Hindlimb muscle (tissue), 1 donor: ENCODE results near the gene ANKFY1. TPM values are rescaled to one million over a fixed set of nuclear protein-coding genes. Genes with fewer than 3 reads are reported as not detected.
"Not testable (repeated sequence)": the region's sequence is repeated elsewhere in the genome, so short reads cannot be mapped to it uniquely, and the experiment has no call there.

Experiments used
- DNase-seq: peaks from one replicate; pipeline ENCODE4 v3.0.0-alpha.2; 2013
- polyA plus RNA-seq: library from polyadenylated mRNA; unstranded; fragments of 120-200 nt; gene quantifications from one replicate; pipeline ENCODE4 v1.2.1, GENCODE V29; 2013; ENCODE audit not compliant: insufficient read length

ANKFY1 gene
- polyA plus RNA-seq, 1 donor, result 27.3 TPM

- not testable (repeated sequence) for DNase-seq
Measured at GRCh38 chr17:4255271-4255670, 8.5 kb downstream of the ANKFY1 start.

GRCh38 chr17:4250887-4251286, 12.9 kb downstream of the ANKFY1 start:
- DNase-seq, result no peak

DNA sequence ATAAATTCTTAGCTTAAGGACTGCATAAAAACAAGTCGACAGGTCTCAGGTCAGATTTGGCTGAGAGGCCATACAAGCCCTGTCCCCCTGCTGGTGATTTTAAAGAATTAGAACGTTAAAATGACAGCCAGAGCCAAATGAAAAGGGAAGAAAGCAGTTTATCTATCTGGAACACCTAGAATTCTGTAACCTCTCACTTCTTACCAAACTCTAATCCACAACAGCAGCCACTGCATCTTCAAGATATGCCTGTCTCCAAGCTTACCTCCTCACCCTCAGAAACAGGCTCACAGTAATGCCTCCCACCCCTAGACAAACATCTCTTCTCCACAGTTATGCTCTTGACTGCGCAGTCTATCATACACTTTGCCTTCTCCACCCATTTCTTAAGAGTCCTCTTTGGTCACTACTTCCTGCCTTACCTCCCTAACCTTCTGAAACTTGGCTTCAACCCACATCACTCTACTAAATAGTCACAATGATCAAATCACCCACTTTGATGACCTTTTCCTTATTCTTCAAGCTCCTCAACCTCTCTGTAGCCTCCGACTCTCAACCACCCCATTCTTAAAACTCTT, 14.2 kb downstream of the ANKFY1 start:
- DNase-seq, result no peak

- DNase-seq, result no peak
Measured at GRCh38 chr17:4248504-4249277, 15.1 kb downstream of the ANKFY1 start.

DNA sequence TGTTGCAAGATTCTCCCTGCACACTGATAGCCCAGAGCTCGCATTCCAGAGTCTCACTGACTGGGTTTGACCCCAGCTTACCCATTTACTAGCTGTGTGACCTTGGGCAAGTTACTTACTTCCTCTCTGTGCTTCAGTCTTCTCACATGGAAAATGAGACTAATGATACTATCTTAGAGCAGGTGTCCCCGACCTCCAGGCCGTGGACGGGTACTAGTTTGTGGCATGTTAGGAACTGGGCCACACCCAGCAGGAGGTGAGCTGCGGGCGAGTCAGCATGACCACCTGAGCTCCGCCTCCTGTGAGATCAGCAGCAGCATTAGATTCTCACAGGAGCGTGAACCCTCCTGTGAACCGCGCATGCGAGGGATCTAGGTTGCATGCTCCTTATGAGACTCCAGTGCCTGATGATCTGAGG, 15.8 kb downstream of the ANKFY1 start:
- DNase-seq, result no peak

DNA sequence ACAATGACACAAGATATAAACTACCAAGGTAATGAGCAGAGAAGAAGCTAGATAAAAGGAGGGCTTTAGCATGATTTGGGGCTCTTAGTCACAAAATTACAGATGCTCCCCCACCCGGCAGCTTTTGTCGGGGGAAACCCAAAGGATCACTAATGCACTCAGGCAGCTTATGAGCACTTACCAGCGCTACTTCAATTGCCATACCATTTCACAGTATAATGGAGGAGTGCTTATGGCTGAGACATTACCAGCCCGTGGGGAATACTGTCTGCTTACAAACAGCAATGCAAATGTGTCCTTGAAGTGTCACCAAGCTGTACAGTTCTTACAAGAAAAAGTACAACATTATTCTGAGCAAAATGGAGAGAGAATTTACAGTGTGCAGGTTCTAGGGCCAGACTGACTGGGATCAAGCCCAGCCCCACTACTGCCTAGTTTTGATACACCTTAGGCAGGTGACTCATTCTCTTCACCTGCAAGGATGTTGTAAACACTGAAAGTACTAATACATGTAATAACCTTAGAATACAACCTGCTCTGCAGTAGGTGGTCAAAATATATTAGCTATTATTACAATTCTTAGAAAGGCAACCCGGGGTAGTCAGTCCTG, 16.3 kb downstream of the ANKFY1 start:
- no peak for DNase-seq

GRCh38 chr17:4246674-4247073, 17.1 kb downstream of the ANKFY1 start:
- no peak for DNase-seq

- no peak for DNase-seq
Measured at GRCh38 chr17:4241535-4241934, 22.2 kb downstream of the ANKFY1 start.

- no peak for DNase-seq
Measured at GRCh38 chr17:4236456-4236855, 27.3 kb downstream of the ANKFY1 start.

DNA sequence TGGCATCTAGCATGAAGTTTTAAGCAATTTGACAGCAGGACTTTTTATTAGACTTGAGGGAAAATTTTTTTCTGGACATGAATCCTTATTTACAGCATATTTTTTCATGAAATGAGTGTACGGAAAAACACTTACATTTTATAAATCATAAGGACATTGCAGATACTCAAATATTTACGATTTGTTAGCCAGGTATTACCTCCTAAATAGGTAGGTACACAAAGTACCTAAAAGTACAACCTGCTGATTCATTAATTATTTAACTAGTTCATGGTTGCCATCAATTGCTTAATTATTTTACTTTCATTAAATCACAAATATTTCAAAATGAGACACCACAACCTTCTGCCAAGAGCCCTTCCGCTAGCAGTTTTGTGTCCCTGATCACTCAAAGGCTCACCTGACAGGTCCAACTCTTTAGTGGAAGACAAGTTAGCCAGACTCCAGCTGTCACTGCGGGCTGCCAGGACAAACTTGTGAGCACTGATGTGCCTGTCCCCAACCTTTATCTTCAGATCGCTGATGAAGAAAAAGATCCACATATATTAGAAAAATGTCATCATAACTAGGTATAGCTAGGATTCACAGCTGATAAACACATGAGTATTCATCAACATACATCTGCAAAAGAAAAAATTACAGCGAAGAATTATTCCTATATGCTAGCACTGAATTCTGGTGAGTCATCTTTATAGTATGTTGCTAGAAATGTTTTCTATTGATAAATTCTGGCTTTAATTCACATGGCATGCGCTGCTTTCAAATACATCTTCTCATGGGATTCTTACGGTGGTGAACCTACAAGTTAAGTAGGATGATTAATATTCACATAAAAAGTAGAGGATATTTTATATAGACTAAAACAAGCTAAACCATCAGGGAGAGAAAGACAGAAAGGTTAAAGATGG, 28.2 kb downstream of the ANKFY1 start:
- DNase-seq, result no peak

GRCh38 chr17:4234401-4234800, 29.4 kb downstream of the ANKFY1 start:
- DNase-seq, result no peak

DNA sequence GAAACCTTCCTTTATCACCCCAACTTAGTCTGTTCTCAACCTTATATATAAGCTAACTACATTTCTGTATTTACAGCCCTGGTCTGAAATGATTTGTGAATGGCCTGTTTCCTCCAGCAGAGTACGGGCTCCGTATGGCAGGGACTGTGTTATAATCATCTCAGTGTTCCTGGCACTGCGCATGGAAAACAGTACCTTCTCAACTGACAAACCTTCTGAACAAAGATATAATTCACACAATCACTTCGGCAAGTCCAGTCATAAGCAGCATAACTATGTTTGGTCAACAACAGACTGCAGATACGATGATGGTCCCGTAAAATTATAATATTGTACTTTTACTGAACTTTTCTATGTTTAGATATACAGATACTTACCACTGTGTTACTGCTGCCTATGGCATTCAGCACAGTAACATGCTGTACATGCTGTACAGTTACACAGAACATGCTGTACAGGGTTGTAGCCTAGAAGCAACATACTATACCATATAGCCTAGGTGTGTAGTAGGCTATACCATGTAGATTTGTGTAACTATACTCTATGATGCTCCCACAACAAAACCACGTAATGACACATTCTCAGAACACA, 30.0 kb downstream of the ANKFY1 start:
- peak; percentile 43 for DNase-seq

DNA sequence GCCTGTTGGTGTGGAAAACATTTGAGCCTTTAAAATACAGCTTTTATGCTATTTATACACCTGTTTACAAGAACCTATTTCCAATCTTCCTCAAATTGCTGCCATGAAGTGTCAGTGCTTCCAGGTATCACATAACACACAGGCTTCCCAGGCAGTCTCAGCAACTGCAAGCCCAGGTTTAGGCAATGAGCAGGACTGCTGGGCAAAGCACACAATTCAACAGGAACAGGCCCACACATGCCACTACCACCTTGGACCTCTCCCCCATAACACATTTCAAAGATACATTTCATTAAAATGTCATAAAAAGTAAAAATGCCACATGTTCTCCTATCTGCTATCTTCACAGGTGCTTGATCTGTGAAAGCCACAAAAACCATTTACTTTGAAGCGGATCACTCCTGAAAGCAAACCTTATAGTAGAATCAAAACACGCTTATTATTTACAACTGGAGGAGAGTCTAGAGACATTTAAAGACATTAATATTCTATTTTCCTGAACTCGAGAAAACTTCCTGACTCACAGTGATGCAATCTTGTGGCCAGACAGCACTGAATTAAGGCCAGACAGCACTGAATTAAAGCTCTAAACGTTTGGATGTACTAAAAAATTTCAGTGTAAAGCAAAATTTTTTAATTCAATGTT, 31.5 kb downstream of the ANKFY1 start:
- DNase-seq, result no peak

DNA sequence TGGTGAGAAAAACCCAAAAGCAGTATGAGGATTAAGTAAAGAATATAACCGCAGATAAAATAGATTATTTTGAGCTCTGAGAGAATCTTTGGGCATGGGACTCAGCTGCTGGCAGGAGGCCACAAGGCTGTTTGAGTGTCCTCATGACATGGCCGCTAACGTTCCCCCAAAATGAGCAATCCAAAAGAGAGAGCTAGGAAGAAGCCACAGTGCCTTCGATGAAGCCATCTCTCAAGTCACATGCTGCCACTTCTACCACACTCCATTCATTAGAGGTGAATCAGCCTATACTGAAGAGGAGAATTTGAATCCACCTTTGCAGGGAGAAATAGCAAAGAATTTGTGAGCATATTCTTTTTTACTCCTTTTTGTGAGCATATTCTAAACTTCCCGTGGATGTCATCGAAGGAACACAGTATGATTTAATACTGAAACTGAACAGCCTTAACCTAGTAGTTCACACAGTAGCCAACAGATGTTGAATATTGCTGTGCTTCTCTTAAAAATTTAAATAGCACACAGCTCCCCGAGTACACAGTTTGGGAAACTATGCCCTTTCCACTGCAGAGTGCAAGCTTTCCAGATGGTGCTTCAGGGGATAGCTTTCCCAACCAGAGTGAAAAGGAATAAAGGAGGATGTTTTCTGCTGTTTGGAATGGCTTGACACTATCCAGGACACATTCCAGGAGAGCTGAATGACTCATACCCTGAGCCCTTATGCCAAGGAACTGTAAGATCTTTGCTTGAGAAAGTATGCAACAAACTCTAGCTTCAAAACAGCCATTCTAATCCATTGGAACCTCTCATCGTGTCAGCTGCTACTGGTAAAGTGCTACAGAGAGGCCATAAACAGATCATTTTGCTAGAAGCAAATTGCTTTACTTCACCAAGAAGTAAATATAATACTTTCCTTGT, 33.9 kb downstream of the ANKFY1 start:
- peak; percentile 83 for DNase-seq

- DNase-seq, result no peak
Measured at GRCh38 chr17:4221899-4222659, 41.7 kb downstream of the ANKFY1 start.

DNA sequence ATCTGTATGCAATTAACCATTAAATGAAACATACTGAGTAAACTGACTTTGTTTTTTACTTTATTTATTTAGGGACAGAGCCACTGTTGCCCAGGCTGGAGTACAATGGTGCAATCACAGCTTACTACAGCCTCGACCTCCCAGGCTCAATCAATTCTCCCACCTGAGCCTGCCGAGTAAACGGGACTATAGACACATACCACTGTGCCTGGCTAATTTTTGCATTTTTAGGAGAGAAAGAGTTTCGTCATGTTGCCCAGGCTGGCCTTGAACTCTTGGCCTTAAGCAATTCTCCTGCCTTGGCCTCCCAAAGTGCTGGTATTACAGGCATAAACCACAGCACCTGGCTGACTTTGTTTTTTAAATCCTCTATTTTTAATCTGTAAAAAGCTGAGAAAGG, 42.6 kb downstream of the ANKFY1 start:
- DNase-seq, result no peak

DNA sequence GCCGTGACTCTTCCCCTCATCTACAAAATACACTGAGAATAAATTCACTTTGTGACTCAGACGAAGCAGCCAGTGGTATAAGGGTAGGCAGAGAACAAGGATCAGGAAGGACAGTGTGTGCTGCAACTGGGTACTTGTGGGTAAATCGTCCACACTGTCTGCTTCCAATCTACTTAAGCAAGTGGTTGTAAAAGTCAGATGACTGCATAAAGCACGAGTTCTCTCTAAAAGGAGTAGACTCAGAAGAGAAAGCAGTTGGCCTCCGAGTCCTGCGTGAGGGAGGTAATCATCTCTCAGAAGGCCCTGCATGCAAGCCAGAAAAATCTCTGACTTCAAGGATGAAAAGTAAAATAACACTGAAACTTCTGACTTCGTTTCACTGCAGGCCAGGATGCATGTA, 43.1 kb downstream of the ANKFY1 start:
- DNase-seq, result peak; percentile 56

DNA sequence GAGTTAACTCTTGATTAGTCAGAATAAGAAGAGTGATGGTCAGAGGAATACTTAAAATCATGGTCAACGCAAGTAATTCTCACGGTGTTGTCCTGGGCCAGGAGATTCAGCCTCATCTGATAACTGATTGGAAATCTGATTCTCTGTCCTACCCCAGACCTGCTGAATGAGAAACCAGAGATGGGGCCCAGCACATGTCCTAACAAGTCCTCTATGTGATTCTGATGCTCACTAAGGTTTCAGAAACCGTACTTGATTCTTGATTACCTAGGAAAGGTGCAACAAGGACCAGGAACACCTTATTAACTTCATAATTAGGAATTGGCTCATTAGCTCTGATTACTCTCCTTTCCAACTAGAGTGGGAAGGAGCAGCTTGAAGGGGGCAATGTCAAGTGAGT, 44.5 kb downstream of the ANKFY1 start:
- no peak for DNase-seq

GRCh38 chr17:4215882-4216570, 47.8 kb downstream of the ANKFY1 start:
- no peak for DNase-seq
